ENCODE results near the gene TPD52L2. TPM values are rescaled to one million over a fixed set of nuclear protein-coding genes. Genes with fewer than 3 reads are reported as not detected.

The TPD52L2 gene
- total and polyA plus RNA-seq, 8 donors = 16.3 to 47.3 (median 23.7) TPM

GRCh38 chr20:63884506-63885263 lies 19.6 kb downstream of the TPD52L2 start:
- intact Hi-C loops (cut with DNase I) = no loop called here

GRCh38 chr20:63885264-63886053 lies 20.4 kb downstream of the TPD52L2 start:
- intact Hi-C loops (cut with DNase I) = no loop called here
- Histone ChIP-seq H3K27ac (no peak overlapping the region), H3K4me3 (no peak overlapping the region), H3K4me1 (no peaks in the 10 kb centered on the region), H3K36me3 (peaks cover 0 to 36% (median 7%) of the 10 kb centered on the region in 3 donors), H3K9me3 (no peaks in the 10 kb centered on the region), H3K27me3 (no peaks in the 10 kb centered on the region)
- 91 to 93% methylated on average over 27 of the region's 27 CpGs for WGBS, 2 donors
- ATAC-seq (no peak), FAIRE-seq (no peak), DNase-seq (no peak)
- TF ChIP-seq CTCF (IDR thresholded peaks at IDR 0.05) = no peak

More at GRCh38 chr20:63884506-63885263, 19.6 kb downstream of the TPD52L2 start:
- Histone ChIP-seq H3K4me1 (no peaks in the 10 kb centered on the region), H3K9me3 (no peaks in the 10 kb centered on the region), H3K36me3 (peaks cover 0 to 29% (median 7%) of the 10 kb centered on the region in 3 donors), H3K4me3 (no peak overlapping the region), H3K27me3 (no peaks in the 10 kb centered on the region), H3K27ac (no peak overlapping the region)
- FAIRE-seq (no peak), ATAC-seq (peak in 1 of 4 donors; percentile 9), DNase-seq (no peak)
- WGBS, 2 donors = 81 to 83% methylated on average over 21 of the region's 21 CpGs
- no peak for TF ChIP-seq CTCF (IDR thresholded peaks at IDR 0.05)

DNA sequence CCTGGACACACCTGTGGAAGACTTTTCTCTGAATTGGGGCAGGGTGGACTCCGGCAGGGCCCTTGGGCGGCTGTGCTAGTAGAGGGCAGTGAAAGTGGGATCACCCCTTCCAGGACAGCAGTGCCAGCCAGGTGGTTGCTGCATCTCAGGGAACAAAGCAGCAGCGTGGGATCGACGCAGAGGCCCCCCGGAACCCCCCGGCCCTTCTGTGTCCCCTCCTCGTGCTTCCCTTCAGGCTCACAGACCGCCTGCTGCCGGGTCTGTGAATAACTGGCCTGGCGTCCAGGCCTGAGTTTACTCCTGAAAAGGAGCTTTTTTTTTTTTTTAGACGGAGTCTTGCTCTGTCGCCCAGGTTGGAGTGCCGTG lies 21.0 kb downstream of the TPD52L2 start:
- Histone ChIP-seq H3K4me1 (no peaks in the 10 kb centered on the region), H3K9me3 (no peaks in the 10 kb centered on the region), H3K36me3 (peaks cover 0 to 42% (median 7%) of the 10 kb centered on the region in 3 donors), H3K27ac (no peak overlapping the region), H3K4me3 (no peak overlapping the region), H3K27me3 (no peaks in the 10 kb centered on the region)
- no peak for TF ChIP-seq CTCF (IDR thresholded peaks at IDR 0.05)
- ATAC-seq = no peak
- FAIRE-seq = no peak
- no peak for DNase-seq
- 95 to 96% methylated on average over 11 to 14 of the region's 14 CpGs for WGBS, 2 donors
- intact Hi-C loops (cut with DNase I) = no loop called here

- Histone ChIP-seq H3K4me3 (no peak overlapping the region), H3K9me3 (no peaks in the 10 kb centered on the region), H3K27me3 (no peaks in the 10 kb centered on the region), H3K36me3 (peaks cover 0 to 46% (median 7%) of the 10 kb centered on the region in 3 donors), H3K27ac (no peak overlapping the region), H3K4me1 (no peaks in the 10 kb centered on the region)
- FAIRE-seq (no peak), ATAC-seq (no peak), DNase-seq (no peak)
- WGBS, 2 donors = 92 to 96% methylated on average over 11 of the region's 11 CpGs
- no peak for TF ChIP-seq CTCF (IDR thresholded peaks at IDR 0.05)
- intact Hi-C loops (cut with DNase I) = no loop called here
These were observed 21.9 kb downstream of the TPD52L2 start for GRCh38 chr20:63886921-63887320.

All from pancreas (tissue), 10 donors.